ENCODE data around the gene PLEKHA7. TPM values are rescaled to one million over a fixed set of nuclear protein-coding genes. Genes with fewer than 3 reads are reported as not detected.
A peak's percentile ranks its signal among the peaks of the same experiment; 100 is the strongest.
"Not testable (repeated sequence)": the region's sequence is repeated elsewhere in the genome, so short reads cannot be mapped to it uniquely, and the experiment has no call there.

The PLEKHA7 gene
- total RNA-seq, 2 experiments from 2014 or later, result 5.1 to 5.6 TPM

GRCh38 chr11:16881766-16882165, 132.4 kb downstream of the PLEKHA7 start:
- H3K27me3 Mint-ChIP-seq, result peaks cover 16% of the 10 kb centered on the region
- H3K9me3 Mint-ChIP-seq, result no peaks in the 10 kb centered on the region
- no peaks in the 10 kb centered on the region for H3K36me3 Mint-ChIP-seq
- peaks cover 2% of the 10 kb centered on the region for H3K4me1 Mint-ChIP-seq
- no peak overlapping the region for H3K4me3 Mint-ChIP-seq
- DNase-seq, result no peak
- no peak overlapping the region for H3K27ac Mint-ChIP-seq

- Mint-ChIP-seq H3K27ac (no peak overlapping the region), H3K4me1 (peaks cover 2% of the 10 kb centered on the region), H3K27me3 (peaks cover 15% of the 10 kb centered on the region)
These were observed 133.0 kb downstream of the PLEKHA7 start for GRCh38 chr11:16881074-16881709.

GRCh38 chr11:16880184-16880801, 133.9 kb downstream of the PLEKHA7 start:
- Mint-ChIP-seq H3K27me3 (peaks cover 9% of the 10 kb centered on the region), H3K27ac (no peak overlapping the region)

More at GRCh38 chr11:16881074-16881709, 133.0 kb downstream of the PLEKHA7 start:
- H3K9me3 Mint-ChIP-seq, result no peaks in the 10 kb centered on the region
- H3K4me3 Mint-ChIP-seq, result no peak overlapping the region
- H3K36me3 Mint-ChIP-seq, result no peaks in the 10 kb centered on the region
- DNase-seq, result no peak

GRCh38 chr11:16879690-16880089, 134.5 kb downstream of the PLEKHA7 start:
- Mint-ChIP-seq H3K27me3 (peaks cover 9% of the 10 kb centered on the region), H3K36me3 (no peaks in the 10 kb centered on the region), H3K4me3 (no peak overlapping the region), H3K27ac (no peak overlapping the region), H3K4me1 (peaks cover 2% of the 10 kb centered on the region), H3K9me3 (no peaks in the 10 kb centered on the region)
- DNase-seq, result no peak

More at GRCh38 chr11:16880184-16880801, 133.9 kb downstream of the PLEKHA7 start:
- Mint-ChIP-seq H3K36me3 (no peaks in the 10 kb centered on the region), H3K9me3 (no peaks in the 10 kb centered on the region), H3K4me3 (no peak overlapping the region), H3K4me1 (peaks cover 2% of the 10 kb centered on the region)
- no peak for DNase-seq

GRCh38 chr11:16876837-16877236, 137.4 kb downstream of the PLEKHA7 start:
- Mint-ChIP-seq H3K9me3 (no peaks in the 10 kb centered on the region), H3K27me3 (peaks cover 13% of the 10 kb centered on the region), H3K4me3 (no peak overlapping the region), H3K4me1 (no peaks in the 10 kb centered on the region), H3K36me3 (no peaks in the 10 kb centered on the region), H3K27ac (no peak overlapping the region)
- DNase-seq, result no peak

- no peaks in the 10 kb centered on the region for H3K36me3 Mint-ChIP-seq
- no peaks in the 10 kb centered on the region for H3K9me3 Mint-ChIP-seq
- peaks cover 4% of the 10 kb centered on the region for H3K4me1 Mint-ChIP-seq
- no peak overlapping the region for H3K4me3 Mint-ChIP-seq
- peaks cover 13% of the 10 kb centered on the region for H3K27me3 Mint-ChIP-seq
- no peak overlapping the region for H3K27ac Mint-ChIP-seq
- no peak for DNase-seq
These were observed 138.0 kb downstream of the PLEKHA7 start for GRCh38 chr11:16876053-16876752.

GRCh38 chr11:16874275-16874975, 139.8 kb downstream of the PLEKHA7 start:
- H3K27me3 Mint-ChIP-seq, result peaks cover 13% of the 10 kb centered on the region
- DNase-seq, result no peak
- no peak overlapping the region for H3K27ac Mint-ChIP-seq
- no peaks in the 10 kb centered on the region for H3K9me3 Mint-ChIP-seq
- no peaks in the 10 kb centered on the region for H3K36me3 Mint-ChIP-seq
- peaks cover 4% of the 10 kb centered on the region for H3K4me1 Mint-ChIP-seq
- H3K4me3 Mint-ChIP-seq, result no peak overlapping the region

GRCh38 chr11:16873289-16873688, 140.9 kb downstream of the PLEKHA7 start:
- no peak for DNase-seq
- Mint-ChIP-seq H3K27ac (no peak overlapping the region), H3K36me3 (no peaks in the 10 kb centered on the region), H3K27me3 (peaks cover 12% of the 10 kb centered on the region), H3K4me1 (peaks cover 4% of the 10 kb centered on the region), H3K9me3 (no peaks in the 10 kb centered on the region), H3K4me3 (no peak overlapping the region)

GRCh38 chr11:16871368-16871767, 142.8 kb downstream of the PLEKHA7 start:
- Mint-ChIP-seq H3K36me3 (no peaks in the 10 kb centered on the region), H3K4me1 (peaks cover 4% of the 10 kb centered on the region), H3K9me3 (no peaks in the 10 kb centered on the region), H3K27ac (no peak overlapping the region), H3K27me3 (peaks cover 8% of the 10 kb centered on the region), H3K4me3 (no peak overlapping the region)
- DNase-seq, result no peak

GRCh38 chr11:16867097-16867496, 147.1 kb downstream of the PLEKHA7 start:
- peaks cover 9% of the 10 kb centered on the region for H3K4me1 Mint-ChIP-seq
- peaks cover 4% of the 10 kb centered on the region for H3K27me3 Mint-ChIP-seq
- H3K9me3 Mint-ChIP-seq, result peaks cover 7% of the 10 kb centered on the region
- peaks cover 9% of the 10 kb centered on the region for H3K36me3 Mint-ChIP-seq
- DNase-seq, result no peak
- H3K4me3 Mint-ChIP-seq, result no peak overlapping the region
- H3K27ac Mint-ChIP-seq, result no peak overlapping the region

GRCh38 chr11:16864428-16864827, 149.8 kb downstream of the PLEKHA7 start:
- not testable (repeated sequence) for H3K9me3 Mint-ChIP-seq, H3K4me1 Mint-ChIP-seq, H3K4me3 Mint-ChIP-seq, H3K36me3 Mint-ChIP-seq
- H3K27ac Mint-ChIP-seq, result peak overlapping the region; percentile 32
- peaks cover 10% of the 10 kb centered on the region for H3K27me3 Mint-ChIP-seq
- DNase-seq, result peak; percentile 10

GRCh38 chr11:16863389-16863788, 150.8 kb downstream of the PLEKHA7 start:
- no peak overlapping the region for H3K27ac Mint-ChIP-seq
- H3K36me3 Mint-ChIP-seq, result peaks cover 9% of the 10 kb centered on the region

GRCh38 chr11:16862726-16863125, 151.5 kb downstream of the PLEKHA7 start:
- H3K9me3 Mint-ChIP-seq, result peaks cover 7% of the 10 kb centered on the region
- H3K36me3 Mint-ChIP-seq, result peaks cover 9% of the 10 kb centered on the region
- H3K27ac Mint-ChIP-seq, result no peak overlapping the region
- H3K4me3 Mint-ChIP-seq, result no peak overlapping the region
- peaks cover 5% of the 10 kb centered on the region for H3K4me1 Mint-ChIP-seq
- no peak for DNase-seq
- H3K27me3 Mint-ChIP-seq, result peaks cover 10% of the 10 kb centered on the region

More at GRCh38 chr11:16863389-16863788, 150.8 kb downstream of the PLEKHA7 start:
- Mint-ChIP-seq H3K27me3 (peaks cover 10% of the 10 kb centered on the region), H3K9me3 (peaks cover 7% of the 10 kb centered on the region), H3K4me1 (peaks cover 5% of the 10 kb centered on the region), H3K4me3 (no peak overlapping the region)
- no peak for DNase-seq

- Mint-ChIP-seq H3K27ac (no peak overlapping the region), H3K9me3 (peaks cover 7% of the 10 kb centered on the region), H3K36me3 (peaks cover 9% of the 10 kb centered on the region), H3K4me1 (peaks cover 5% of the 10 kb centered on the region), H3K27me3 (peaks cover 10% of the 10 kb centered on the region), H3K4me3 (no peak overlapping the region)
- no peak for DNase-seq
These were observed 152.4 kb downstream of the PLEKHA7 start for GRCh38 chr11:16861862-16862261.

- H3K9me3 Mint-ChIP-seq, result peaks cover 7% of the 10 kb centered on the region
These were observed 153.6 kb downstream of the PLEKHA7 start for GRCh38 chr11:16860617-16861016.

More at GRCh38 chr11:16860617-16861016, 153.6 kb downstream of the PLEKHA7 start:
- Mint-ChIP-seq H3K27ac (no peak overlapping the region), H3K4me1 (peaks cover 5% of the 10 kb centered on the region), H3K27me3 (peaks cover 10% of the 10 kb centered on the region), H3K36me3 (peaks cover 9% of the 10 kb centered on the region), H3K4me3 (no peak overlapping the region)
- DNase-seq, result no peak
